Measurements from ENCODE around the gene YY1.
"Not testable (repeated sequence)": the region's sequence is repeated elsewhere in the genome, so short reads cannot be mapped to it uniquely, and the experiment has no call there.

Gene YY1

DNA sequence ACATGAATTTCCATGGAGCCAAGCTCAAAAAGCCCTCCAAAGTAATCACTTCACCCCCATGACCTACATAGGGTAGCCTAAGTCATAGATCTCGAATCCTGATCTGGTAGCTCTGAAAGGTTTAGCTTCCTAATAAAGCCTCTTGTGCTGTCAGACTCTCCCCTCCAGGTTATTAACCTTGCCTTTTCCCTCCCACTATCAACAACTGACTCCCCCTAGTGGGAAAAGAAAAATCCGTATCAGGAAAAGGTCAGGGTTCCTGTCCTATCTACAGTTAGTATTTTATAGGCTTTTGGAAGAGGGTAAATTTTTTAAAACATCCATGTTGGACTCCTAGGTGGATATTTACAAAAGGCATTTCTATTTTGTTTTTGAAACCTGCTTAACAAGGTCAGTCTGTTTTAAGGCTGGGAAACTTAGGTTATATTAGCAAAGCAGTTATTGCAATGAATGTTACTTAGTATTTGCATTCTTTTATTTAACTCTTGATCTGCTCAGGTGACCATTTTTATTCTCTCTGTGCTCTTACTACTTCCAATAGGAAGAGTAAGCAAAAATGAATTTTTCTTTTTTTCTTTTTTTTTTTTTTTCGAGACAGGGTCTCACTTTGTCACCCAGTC lies 8.0 kb downstream of the YY1 start:
- DNase-seq, result peak; percentile 81

DNA sequence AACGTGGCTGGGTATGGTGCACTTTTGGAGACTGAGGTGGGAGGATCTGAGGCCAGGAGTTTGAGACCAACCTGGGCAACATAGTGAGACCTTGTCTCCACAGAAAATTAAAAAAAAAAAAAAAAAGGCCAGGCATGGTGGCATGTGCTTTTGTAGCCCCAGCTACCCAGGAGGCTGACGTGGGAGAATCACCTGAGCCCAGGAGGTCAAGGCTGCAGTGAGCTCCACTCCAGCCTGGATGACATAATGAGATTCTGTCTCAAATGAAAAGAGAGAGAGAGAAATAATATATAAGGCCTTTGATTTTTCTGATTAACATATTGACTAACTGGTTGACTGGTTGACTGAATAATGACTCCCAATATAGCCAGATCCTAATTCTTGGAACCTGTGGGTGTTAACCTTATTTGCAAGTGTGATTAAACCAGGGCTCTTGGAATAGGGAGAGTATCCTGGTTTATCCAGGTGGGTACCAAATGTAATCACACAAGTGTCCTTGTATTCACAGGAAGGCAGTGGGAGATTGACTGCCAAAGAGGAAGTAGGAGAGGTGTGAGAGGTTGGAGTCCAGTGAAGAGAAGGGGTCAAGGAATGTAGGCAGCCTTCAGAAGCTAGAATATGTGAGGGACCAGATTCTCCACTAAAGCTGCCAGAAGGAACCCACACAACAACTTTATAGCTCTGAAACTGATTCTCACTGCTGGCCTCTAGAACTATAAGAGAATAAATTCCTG lies 12.0 kb downstream of the YY1 start:
- no peak for DNase-seq

DNA sequence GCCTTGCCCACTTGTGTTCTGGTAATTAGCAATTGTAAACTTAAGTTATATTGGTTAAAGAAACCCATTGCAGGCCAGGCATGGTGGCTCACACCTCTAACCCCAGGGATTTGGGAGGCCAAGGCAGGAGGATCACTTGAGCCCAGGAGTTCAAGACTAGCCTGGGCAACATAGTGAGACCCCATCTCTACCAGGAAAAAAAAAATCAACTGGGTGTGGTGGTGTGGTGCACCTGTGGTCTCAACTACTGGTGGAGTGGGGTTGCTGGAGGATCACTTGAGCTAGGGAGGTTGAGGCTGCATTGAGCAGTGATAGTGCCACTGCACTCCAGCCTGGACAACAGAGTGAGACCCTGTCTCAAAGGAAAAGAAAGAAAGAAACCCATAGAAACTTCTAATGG lies 13.7 kb downstream of the YY1 start:
- DNase-seq, result no peak

- DNase-seq, result no peak
These were observed 17.5 kb downstream of the YY1 start for GRCh38 chr14:100256339-100256895.

DNA sequence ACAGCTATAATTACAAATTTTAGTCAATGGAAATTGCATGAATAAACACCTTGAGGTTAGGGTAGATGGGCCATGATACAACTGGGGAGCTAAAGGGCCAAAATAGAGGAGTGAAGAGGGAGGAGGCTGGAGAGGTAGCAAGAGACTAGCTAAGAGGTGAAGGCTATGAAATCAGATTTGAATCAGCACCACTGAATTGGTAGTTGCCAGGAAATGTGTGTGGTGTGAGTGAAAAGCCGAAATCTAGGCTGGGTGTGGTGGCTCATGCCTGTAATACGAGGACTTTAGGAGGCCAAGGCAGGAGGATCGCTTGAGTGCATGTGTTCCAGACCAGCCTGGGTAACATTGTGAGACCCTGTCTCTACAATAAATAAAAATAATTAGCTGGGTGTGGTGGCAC lies 22.7 kb downstream of the YY1 start:
- no peak for DNase-seq

GRCh38 chr14:100262545-100262944 lies 23.6 kb downstream of the YY1 start:
- no peak for DNase-seq

DNA sequence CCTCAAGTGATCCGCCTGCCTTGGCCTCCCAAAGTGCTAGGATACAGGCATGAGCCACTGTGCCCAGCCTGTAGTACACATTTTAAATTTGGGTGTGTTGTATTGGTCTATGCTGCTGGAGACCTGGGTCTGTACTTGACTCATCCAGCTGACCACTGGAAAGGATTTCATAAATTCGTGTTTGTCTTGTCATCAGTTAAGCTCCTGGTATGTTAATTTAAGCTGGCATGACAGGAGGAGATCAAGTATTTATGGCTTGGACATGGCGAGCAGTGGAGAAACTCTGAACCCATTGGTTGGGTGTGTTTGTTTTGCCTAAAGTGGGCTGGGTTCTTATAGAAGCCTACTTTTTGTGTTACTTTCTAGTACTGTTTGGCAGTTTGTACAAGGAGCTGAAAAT lies 24.2 kb downstream of the YY1 start:
- no peak for DNase-seq

DNA sequence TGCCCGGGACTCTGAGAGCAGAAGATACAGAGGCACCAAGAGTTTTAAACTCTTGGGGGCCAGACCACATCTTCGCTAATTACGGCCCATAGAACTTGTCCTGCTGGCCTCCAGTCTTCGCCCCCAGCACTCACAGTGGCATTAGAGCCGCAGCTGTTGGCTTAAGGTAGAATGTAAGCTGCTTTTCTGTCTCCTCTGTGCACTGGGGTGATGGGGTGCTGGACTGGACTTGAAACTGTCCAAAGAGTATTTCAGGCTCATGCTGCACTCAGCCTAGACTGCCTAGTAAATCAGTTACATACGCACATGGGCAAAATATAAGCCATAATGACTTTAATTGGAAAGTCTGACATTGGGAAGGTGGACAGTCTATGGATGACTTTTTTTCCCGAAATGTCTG lies 29.0 kb downstream of the YY1 start:
- no peak for DNase-seq

GRCh38 chr14:100268591-100269207 lies 29.8 kb downstream of the YY1 start:
- no peak for DNase-seq

DNA sequence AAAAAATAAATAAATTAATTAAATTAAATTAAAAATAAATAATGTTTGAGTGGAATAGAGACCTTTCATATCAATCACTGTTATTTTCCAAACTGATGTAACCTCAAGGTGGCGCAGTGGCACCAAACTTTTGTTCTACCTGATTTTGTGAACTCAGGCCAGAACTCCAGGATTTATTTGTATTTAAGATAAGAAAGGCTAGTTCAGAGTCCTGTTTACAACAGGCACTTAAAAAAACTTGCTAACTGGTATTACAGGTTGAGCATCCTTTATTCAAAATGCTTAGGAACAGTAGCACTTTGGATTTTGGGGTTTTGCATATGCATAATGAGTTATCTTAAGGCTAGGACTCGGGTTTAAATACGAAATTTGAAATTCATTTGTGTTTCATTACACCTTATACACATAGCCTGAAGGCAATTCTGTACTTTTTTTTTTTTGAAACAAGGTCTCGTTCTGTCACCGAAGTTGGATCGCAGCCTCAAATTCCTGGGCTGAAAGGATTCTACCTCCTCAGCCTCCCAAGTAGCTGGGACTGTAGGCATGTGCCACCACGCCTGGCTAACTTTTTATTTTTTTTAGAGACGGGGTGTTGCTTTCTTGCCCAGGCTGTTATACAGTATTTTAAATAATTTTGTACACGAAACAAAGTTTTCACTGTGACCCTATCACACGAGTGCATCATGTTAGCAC lies 32.4 kb downstream of the YY1 start:
- DNase-seq, result peak; percentile 58

GRCh38 chr14:100274250-100274649 lies 35.3 kb downstream of the YY1 start:
- no peak for DNase-seq

DNA sequence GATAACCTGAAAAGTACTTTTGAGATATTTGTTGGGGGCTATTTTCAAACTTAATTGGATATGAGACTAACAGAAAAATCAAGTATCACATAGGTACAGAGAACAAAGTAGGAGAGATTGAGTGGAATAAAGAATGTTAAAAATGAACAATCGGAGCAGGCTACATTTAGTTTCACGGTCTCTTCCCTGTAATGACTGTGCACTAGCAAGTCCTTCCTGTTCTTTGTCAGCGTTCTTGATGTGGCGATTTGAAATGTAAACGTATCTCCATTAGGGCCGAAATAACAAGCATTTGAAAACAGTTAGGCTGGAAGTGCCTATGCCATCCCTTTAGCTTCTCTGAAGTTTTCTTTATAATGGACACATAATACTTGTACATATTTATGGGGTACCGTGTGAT lies 36.3 kb downstream of the YY1 start:
- peak; percentile 50 for DNase-seq

DNA sequence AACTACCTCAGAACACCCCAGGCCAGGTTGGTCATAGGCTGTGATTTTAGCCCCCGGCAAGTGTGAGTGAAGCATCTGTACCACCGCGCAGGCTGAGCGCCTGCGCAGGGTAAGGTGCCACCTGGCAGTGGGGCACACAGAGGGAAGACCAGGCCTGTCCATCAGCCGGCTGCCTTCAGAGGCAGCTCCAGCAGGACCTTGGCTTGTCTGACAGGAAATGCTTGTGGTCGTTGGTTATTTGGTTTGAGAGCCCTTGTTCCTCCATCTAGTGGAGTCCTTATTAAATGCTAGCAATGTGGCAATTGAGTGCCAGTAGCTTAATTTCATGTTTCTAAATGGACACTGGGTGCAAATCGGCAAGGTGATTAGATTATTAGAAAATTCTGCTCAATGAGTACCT lies 39.8 kb downstream of the YY1 start:
- DNase-seq, result peak; percentile 87

- no peak for DNase-seq
These were observed 40.2 kb downstream of the YY1 start for GRCh38 chr14:100279133-100279532.

- DNase-seq, result no peak
These were observed 40.6 kb downstream of the YY1 start for GRCh38 chr14:100279563-100279962.

DNA sequence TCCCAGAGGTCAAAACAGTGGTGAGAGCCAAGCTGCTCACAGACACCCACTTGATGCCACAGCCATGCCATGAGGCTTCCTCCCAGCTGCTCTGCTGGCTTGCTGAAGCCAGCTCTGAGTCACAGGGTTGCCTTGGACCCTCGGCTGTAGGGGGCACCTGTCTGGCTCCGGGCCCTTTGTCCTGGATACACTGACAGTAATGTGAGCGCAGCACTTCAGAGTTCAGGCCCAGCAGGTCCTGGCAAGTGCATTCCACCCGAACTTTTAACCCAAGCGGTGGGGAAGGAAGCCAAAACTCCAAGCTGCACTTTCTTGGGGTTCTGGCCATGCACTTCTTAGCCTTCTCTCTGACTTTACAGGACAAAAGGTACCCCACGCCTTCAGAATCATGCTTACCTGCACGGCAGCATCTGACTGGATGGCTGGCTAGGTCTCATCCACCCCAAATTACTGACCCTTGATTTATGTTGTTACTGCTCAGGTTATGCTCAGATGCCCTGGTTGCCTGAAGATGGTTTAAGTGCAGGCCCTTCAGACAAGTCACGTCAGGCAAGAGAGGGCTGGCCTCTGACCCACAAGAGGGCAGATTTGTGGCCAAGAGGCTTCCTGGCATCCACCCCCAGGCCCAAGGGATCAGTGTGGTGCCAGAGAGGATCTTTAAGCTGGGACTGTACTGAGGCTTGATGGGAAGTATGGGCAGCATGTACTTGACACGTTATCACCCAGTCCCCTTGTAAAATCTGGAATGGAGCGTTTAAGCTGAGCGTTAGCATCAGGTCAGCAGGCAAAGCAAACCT lies 42.5 kb downstream of the YY1 start:
- DNase-seq, result no peak

DNA sequence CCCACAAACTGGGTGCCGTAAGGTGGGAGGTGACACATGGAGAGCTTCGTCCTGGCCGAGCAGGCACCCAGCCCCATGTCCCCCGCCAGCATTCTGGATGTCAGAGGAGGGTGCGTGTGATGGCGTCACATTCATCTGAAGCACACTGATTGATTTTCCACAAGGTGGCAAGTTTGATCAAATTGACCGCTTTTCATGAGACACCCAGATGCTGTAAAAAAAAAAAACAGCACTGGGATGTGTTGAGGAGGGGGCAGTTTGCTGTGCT lies 43.1 kb downstream of the YY1 start:
- no peak for DNase-seq

DNA sequence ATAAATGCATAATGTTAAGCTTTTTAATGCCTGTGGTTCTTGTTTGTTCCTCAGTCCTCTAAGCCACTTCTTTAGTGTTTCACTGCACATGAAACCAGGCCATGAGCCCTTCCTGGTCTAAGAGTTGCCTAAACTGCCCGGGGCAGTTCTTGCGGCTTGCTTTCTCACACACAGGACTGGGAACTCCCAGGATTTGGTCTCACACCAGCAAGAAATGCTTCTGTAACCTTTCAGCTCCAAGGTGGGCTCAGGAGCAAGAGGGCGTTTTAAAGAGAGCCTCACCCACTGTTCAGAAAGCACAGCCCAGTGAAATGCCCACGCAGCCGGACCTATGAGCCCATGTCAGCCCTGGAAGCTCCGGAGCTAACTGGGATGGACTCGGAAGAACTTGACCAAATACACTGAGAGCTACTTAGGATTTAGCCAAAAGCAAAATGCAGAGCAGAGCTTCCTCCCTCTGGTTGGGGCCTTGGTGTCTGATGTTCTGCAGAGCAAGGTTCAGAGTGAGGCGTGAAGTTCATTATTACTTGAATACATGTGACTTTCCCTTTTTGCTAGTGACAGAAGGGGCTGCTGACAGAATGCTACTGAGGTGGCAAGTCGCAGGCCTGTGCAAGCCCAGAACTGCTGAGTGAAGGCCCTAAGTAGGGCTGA lies 43.9 kb downstream of the YY1 start:
- DNase-seq, result no peak

GRCh38 chr14:100283436-100283835 lies 44.5 kb downstream of the YY1 start:
- not testable (repeated sequence) for DNase-seq

- no peak for DNase-seq
These were observed 45.3 kb downstream of the YY1 start for GRCh38 chr14:100283984-100284881.
